GM21526 (cell line): ENCODE measurements around the gene TRMT44.

Source experiments
- ATAC-seq: cut with Tn5 transposase; IDR thresholded peaks from one replicate; pipeline ENCODE4 v1.9.1; 2021; ENCODE audit warnings: moderate library complexity; ENCODE audit not compliant: unreplicated experiment, low FRiP score

TRMT44 gene, protein sequence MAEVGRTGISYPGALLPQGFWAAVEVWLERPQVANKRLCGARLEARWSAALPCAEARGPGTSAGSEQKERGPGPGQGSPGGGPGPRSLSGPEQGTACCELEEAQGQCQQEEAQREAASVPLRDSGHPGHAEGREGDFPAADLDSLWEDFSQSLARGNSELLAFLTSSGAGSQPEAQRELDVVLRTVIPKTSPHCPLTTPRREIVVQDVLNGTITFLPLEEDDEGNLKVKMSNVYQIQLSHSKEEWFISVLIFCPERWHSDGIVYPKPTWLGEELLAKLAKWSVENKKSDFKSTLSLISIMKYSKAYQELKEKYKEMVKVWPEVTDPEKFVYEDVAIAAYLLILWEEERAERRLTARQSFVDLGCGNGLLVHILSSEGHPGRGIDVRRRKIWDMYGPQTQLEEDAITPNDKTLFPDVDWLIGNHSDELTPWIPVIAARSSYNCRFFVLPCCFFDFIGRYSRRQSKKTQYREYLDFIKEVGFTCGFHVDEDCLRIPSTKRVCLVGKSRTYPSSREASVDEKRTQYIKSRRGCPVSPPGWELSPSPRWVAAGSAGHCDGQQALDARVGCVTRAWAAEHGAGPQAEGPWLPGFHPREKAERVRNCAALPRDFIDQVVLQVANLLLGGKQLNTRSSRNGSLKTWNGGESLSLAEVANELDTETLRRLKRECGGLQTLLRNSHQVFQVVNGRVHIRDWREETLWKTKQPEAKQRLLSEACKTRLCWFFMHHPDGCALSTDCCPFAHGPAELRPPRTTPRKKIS

DNA sequence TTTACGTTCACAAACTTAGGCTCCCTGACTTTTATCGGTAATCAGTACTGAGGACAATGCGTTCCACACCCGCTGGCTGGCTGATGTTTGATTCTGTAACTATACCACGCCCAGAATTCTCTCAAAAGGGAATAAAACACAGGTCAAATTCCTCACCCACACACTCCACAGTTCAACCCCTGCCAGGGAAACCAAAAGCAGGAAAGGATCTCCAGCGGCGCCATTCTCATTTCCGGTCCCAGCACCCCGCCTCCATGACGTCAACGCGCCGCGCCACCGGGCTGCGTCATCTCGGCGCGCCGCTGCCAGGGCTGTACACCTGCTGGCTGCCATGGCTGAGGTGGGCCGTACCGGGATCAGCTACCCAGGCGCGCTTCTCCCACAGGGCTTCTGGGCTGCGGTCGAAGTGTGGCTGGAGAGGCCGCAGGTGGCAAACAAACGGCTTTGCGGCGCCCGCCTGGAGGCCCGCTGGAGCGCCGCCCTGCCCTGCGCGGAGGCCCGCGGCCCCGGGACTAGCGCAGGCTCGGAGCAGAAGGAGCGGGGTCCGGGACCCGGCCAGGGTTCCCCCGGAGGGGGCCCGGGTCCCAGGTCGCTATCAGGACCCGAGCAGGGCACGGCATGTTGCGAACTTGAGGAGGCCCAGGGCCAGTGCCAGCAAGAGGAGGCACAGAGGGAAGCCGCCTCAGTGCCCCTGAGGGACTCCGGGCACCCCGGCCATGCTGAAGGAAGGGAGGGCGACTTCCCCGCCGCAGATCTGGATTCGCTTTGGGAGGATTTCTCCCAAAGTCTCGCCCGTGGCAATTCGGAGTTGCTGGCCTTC, at the start of gene TRMT44, which contains the start of gene ACOX3:
Gene TRMT44, plus strand, starts transcription at position 286 of the 820 bp plus-strand sequence. Its CDS starts 46 bp downstream, at position 332.
Gene ACOX3, minus strand, starts transcription at position 232 of the 820 bp plus-strand sequence. CDS start 24,202 bp downstream, outside the sequence.
- ATAC-seq = peak; percentile 75

DNA sequence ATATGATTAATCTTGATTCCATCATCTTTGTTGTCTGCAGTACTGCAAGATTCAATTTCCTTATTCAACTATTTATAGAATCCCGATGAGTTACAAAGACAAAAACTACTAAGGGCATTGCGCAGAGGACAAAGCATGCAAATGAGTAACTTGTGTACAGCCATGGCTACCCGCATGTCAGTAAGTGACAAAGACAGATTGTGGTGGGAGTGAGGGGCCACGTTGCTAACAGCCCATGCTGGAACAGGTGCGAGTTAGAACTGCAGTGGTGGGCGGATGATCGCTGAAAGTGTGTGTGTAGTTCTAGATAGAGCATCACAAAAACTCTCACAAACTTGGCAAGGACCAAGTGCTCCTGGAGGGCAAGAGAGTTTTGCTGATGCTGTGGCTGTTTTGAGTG, 49.5 kb upstream of the TRMT44 start:
- ATAC-seq = no peak

DNA sequence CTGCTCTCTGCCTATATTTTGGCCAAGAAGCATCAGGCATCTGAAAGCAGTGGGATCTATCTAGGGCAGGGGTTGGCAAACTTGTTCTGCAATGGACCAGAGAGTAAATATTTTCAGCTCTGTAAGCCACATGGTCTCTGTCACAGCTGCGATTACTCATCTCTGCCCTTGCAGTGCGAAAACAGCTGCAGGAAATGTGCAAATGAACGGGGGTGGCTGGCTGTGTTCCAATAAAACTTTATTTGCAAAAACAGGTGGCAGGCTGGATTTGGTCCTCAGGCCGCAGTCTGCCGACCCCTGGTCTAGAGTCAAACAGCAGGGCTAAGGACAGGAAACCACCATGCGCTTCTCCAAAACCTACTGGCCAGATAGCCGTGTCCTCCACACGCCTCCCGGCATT, 48.6 kb upstream of the TRMT44 start:
- ATAC-seq = peak; percentile 69

DNA sequence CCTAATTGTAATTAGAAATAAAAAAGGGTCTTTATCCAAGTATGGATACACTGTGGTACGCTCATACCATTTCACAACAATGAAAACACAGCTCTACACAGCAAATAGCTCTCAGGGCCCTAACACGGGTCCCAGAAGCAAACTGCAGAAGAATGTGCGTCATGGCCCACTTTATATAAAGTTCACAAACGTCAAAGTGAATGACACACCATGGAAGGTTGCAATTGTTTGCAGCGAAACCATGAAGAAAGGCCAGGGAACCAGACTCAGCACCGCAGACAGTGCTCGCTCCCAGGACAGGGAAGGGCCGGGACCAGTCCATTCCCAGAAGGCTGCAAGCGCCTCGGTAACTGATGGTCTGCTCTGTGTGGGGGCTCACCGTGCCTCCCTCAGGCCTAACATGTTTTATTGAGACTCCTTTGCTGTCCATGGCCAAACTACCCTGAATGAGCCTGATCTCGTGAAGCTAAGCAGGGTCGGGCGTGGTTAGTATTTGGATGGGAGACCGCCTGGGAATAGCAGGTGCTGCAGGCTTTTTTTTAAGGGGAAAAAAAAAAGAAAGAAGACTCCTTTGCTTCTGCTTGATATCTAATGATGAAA, 47.9 kb upstream of the TRMT44 start:
- ATAC-seq = no peak

DNA sequence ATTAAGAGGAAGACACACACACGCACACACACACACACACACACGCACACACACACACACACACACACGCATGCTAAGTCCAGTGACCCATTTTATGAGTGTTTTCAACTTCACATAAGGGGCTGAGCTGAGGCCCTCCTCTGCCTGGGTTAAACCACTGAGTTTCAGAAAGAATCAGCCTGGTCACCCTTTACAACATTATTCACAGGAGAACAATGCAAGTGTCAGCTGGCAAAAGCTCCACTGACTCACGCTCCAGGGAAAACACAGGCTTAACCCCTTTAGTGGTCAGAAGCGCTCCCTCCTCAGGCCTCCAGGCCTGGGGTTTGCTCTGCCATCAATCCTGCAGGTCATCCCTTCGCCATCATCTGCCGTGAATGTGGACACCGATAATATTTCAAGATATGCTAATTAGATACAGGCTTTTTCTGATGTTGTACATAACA, 47.0 kb upstream of the TRMT44 start:
- no peak for ATAC-seq

DNA sequence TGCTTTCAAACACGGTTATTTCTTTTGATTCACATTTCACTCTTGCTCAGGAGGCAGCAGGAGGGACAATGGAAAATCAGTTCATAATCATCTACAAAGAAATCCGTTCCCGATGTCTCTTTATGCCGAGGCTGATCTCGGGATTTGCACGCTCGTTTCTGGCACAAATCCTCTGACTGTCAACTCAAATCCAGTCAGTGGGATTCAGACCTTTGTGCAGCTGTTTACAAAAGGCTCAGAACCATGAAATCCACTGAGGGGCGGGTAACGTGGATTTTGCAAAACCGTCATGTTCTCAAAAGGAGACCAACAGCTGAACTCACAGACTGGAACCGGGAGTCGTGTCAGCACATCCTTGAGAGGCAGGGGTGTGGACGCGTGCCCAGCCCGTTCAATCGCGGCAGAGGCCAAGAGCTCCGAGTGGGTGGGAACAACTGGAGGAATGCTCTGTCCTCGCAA, 46.5 kb upstream of the TRMT44 start:
- ATAC-seq = no peak

DNA sequence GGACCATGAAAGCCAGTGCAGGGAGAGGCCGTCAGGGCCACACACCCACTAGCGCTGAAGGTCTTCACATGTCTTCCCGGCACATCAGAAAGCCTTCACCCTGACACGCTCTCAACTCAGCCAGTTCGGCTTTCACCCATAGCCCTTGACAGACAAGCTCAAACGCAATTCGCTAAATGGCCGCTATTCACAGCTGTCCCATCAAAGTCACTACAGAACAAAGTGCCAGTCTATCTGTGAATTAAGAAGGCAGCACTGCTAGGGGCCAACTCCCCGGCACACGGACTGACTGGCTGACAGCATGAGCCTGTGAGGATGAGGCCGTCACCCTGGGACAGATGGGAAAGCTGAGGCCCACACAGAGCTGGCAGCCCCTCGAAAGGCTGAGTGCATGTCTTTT, 45.8 kb upstream of the TRMT44 start:
- ATAC-seq = no peak

DNA sequence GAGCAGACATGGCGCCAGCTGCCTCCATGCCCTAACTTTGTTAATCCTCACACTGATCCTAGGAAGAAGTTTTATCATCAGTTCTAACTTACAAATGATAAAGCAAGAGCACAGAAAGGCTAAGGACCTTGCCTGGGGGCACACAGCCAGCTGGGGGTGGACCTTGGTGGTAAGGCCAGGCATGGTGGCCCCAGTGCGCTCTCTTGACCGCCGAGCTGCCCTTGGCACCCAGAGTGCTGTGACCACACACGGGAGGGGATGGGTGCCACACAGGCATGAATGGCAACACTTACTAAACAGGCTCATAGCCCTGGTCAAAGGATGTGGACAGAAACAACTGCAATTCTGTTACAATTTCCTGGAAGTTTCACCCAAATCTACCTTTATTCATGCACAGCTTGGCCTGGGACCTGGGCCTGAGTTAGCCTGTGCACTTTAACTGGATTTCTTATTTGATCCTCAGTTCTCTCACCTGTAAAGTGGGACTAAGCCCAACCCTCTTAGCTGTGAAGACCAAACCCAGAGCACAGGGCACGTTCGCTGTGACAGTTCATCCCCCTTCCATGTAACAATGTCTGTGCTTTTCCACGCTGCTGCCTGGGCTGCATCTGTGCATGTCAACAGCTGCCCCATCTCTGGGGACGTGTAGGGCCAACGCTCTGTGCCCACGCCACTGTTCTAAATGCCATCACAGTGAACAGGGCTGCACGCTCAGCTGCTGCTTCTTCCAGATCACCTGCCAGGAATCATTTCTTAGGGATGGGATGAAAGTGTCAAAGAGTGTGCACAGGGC, 44.9 kb upstream of the TRMT44 start:
- no peak for ATAC-seq

DNA sequence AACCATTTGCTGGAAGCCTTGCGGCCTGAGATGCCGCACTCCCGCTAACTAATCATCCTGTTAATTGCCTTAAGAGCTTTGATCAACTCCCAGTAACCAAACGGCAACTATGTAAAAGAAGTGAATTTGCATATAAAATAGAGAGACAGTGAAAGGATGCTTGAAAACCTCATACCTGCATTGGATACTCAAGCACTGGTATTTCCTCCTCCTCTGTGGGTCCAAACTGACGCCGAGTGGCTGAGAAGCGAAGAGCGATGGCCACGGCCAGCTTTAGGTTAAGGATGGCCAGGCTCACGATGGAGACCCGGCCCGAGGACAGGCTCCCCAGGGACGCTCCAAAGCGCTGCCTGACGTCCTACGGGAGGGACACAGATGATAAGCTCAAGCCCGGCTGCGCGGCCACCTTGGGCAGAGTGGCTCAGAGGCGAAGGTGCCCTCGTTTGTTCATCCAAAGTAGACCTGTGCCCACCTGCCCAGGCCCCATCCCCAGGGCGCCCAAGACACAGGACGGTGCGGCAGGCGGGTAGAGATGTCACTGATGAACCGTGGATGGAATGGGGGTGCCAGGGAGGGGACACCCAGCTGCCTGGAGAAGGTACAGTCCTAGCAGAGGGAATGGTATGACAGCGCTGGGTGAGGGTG, 43.7 kb upstream of the TRMT44 start:
- no peak for ATAC-seq

DNA sequence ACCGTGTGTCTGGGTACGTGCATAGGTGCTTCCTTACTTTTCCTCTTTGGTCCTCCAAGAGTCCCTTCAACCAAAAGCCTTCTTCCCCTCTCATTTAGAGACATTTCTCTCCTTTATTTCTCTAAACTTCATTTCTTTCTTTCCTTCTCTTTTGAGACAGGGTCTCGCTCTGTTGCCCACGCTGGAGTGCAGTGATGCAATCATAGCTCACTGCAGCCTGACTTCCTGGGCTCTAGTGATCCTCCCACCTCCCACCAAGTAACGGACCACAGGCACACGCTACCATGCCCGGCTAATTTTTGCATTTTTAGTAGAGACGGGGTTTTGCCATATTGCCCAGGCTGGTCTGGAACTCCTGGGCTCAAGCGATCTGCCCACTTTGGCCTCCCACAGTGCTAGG, 42.2 kb upstream of the TRMT44 start:
- no peak for ATAC-seq

DNA sequence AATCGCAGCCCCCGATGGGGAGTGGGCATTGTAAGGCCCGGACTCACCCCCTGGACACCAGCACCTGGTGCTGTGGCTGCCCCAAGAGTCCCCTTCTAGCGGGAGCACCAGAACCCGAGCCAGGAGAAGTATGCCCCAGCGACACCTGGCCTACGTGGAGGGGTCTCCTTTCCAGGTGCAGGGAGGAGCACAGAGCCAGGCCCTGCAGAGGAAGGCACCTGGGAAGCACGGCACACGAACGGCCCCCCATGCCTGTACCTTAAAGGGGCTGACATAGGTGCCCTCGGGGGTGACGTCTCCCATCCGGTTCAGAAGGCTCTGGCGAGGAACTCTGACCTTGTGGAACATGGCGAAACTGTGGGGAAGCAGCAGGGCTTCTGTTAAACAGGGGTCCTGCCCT, 41.3 kb upstream of the TRMT44 start:
- no peak for ATAC-seq

DNA sequence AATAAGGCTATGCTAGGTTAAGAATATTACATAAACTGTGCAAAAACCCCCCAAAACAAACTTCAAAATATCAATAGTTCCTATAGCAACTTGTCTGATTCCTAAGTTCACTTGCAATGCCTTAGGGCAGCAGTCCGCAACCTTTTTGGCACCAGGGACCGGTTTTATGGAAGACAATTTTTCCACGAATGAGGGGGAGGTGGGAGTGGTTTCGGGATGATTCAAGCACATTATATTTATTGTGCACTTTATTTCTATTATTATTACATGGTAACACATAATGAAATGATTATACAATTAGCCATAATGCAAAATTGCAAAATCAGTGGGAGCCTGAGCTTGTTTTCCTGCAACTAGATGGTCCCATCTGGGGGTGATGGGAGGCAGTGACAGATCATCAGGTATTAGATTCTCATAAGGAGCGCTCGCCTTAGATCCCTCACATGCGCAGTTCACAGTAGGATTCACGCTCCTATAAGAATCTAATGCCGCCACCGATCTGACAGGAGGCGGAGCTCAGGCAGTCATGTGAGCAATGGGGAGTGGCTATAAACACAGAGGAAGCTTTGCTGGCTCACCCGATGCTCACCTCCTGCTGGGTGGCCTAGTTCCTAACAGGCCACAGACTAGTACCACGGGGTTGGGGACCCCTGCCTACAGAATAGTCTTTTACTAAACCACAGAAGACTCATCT, 39.8 kb upstream of the TRMT44 start:
- ATAC-seq = no peak

DNA sequence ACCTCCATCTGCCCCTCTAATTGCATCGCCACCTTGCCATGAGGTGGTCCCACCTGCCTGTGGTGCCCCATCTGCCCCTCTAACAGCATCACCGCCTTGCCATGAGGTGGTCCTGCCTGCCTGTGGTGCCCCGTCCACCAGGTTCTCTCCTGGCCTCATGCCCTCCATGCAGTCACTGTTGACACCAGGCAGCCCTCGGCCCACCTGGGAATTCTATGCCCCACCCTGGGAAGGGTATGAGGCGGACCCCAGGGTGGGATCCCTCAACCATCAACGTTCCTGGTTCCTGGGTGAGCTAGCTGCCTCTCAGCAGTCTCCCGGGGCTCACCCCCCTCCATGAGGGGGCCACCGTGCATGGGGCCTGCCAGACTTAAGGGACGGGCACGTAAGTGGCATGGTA, 38.9 kb upstream of the TRMT44 start:
- no peak for ATAC-seq

DNA sequence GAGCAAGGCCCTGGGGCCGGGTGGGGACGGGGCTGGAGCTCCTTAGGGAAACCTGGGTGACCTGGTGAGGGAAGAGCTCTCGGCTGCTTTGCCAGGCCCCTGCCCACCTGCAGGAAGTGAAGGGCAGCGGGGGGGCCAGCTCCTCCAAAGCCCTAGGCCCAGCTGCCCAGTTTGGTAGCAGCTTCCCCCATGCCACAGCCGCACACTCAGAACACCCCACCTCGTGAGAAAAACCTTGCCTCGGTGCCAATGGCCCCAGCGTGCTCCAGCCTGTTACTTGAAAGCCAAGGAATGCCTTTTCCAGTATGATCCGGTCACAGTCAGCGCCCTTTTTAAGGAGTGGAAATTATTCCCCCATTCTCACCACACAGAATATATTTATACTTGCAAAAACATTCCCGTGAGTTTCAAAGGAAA, 38.4 kb upstream of the TRMT44 start:
- no peak for ATAC-seq

DNA sequence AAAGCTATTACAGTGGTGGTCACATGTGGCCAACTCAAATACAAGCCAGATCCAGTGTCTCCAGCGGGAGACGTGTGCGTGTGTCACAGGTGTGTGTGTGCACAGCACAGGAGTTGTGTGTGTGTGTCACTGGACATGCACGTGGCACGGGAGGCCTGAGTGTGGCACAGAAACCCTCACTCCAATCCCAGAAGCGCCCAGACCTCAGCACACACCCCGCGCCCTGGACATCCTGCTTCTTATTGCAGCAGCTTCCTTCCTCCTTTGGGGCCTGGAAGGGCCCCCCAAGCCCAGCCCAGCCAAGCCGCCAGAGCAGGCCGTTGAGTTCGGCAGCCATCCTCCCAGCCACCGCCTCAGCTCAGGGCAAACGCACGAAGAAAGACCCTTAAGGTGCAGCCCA, 37.9 kb upstream of the TRMT44 start:
- ATAC-seq = no peak

DNA sequence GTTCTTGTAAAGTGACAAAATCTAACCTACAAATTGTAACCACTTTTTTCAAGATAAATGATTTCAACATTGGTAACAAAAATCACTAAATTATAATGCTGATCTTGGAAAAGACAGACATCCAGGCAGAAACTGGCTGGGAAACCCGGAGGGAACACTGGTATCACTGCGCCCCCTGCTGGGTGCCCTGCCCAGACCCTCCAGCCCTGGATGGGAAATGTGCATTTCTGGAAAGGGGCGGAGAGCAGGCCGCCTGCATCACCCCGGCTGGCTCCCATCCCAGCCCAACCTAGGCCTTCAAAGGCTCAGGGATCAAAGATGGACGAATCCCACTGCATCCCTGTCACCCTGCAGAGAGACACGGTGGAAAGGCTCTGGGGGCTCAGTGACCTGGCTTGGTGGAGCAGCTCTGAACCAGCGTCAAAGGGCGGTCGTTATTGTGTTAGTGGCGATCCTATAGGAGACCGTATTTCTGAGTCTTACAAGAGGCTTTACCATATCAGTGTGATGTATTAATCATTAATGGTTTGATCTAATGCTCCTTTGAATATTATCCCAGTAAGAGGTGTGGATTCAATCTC, 37.3 kb upstream of the TRMT44 start:
- ATAC-seq = no peak

DNA sequence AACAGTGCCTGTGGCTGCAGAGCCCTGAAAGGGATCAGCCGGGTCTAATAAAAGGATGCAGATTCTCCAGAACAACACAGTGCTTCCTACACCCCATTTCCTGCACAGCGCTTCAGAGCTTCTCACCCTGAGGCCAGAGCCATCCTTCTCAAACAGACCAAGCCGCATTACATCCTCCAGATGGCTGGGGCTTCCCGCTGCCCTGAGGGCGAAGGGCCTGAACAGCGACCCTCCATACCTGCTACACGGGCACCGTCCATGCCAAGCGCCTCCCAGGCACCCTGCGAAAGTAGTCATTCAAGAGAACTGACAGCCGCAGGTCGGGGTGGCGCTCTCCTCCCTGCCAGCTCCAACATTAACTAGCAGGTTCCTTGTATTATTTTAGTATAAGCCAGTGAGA, 36.6 kb upstream of the TRMT44 start:
- ATAC-seq = no peak
